DMS53 treated with DMSO at 0.1 percent for 48 hours (cell line): ENCODE results near the gene POLD2.

Experiments used
- DNase-seq: peaks from one replicate; lab custom pipeline; 2025; ENCODE audit not compliant: unreplicated experiment; lab: John Stamatoyannopoulos, UW

The POLD2 gene

GRCh38 chr7:44152971-44153947 is 29.9 kb upstream of the POLD2 start:
- DNase-seq, result no peak

- no peak for DNase-seq
These were observed 28.6 kb upstream of the POLD2 start for GRCh38 chr7:44151956-44152355.

- no peak for DNase-seq
These were observed 27.9 kb upstream of the POLD2 start for GRCh38 chr7:44150966-44151941.

GRCh38 chr7:44150466-44150832 is 27.1 kb upstream of the POLD2 start:
- no peak for DNase-seq

GRCh38 chr7:44149571-44150465 is 26.5 kb upstream of the POLD2 start:
- DNase-seq, result no peak

- no peak for DNase-seq
These were observed 25.7 kb upstream of the POLD2 start for GRCh38 chr7:44148961-44149536.

GRCh38 chr7:44148166-44148565 is 24.8 kb upstream of the POLD2 start:
- no peak for DNase-seq

GRCh38 chr7:44147026-44147991 is 24.0 kb upstream of the POLD2 start:
- DNase-seq, result no peak

- DNase-seq, result peak; percentile 28
These were observed 22.9 kb upstream of the POLD2 start for GRCh38 chr7:44145969-44146911.

GRCh38 chr7:44145479-44145968 is 22.2 kb upstream of the POLD2 start:
- DNase-seq, result no peak

GRCh38 chr7:44144968-44145478 is 21.7 kb upstream of the POLD2 start:
- DNase-seq, result no peak

- DNase-seq, result no peak
These were observed 21.1 kb upstream of the POLD2 start for GRCh38 chr7:44144426-44144967.

GRCh38 chr7:44143646-44144250 is 20.4 kb upstream of the POLD2 start:
- no peak for DNase-seq

- no peak for DNase-seq
These were observed 18.7 kb upstream of the POLD2 start for GRCh38 chr7:44142028-44142427.

- DNase-seq, result no peak
These were observed 18.0 kb upstream of the POLD2 start, which contains the start of gene MYL7 for GRCh38 chr7:44141221-44141850. TSS of gene MYL7 (minus strand) at chr7:44141332. CDS start at chr7:44141305, 27 bp downstream.

GRCh38 chr7:44140341-44140740 is 17.0 kb upstream of the POLD2 start:
- DNase-seq, result no peak
